PC-9 (cell line): Measurements from ENCODE around the gene SCART1.

Source experiments
- EZH2 ChIP-seq: fragments of 200-600 bp; sonication (generic); IDR thresholded peaks from 2 replicates; pipeline ENCODE4 v1.8.0; 2017; ENCODE audit warnings: antibody characterized with exemption, low read depth
- TF ChIP-seq, protein P1 (sequence below): fragments of 200-600 bp; sonication (generic); conservative IDR thresholded peaks from 2 replicates; pipeline ENCODE4 v1.6.1; 2017; ENCODE audit warnings: mixed run types, antibody characterized with exemption, mild to moderate bottlenecking, moderate library complexity

DNA sequence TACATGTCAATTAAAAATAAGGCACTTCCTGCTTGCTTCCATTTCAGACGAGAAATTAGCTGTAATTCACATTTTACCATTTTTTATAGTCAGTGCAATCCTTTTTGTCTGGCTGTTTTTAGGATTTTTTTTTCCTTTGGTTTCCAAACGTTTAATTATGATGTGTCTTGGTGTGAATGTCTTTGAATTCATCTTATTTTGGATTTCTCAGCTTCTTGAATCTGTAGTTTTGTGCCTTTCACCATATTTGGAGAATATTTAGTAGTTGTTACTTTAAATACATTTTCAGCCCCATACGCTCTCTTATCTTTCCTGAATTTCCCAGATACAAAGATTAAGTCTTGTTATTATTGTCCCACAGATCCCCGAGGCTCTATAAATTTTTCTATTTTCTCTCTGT is 2.4 kb upstream of the SCART1 start:
- TF ChIP-seq, protein P1, sequence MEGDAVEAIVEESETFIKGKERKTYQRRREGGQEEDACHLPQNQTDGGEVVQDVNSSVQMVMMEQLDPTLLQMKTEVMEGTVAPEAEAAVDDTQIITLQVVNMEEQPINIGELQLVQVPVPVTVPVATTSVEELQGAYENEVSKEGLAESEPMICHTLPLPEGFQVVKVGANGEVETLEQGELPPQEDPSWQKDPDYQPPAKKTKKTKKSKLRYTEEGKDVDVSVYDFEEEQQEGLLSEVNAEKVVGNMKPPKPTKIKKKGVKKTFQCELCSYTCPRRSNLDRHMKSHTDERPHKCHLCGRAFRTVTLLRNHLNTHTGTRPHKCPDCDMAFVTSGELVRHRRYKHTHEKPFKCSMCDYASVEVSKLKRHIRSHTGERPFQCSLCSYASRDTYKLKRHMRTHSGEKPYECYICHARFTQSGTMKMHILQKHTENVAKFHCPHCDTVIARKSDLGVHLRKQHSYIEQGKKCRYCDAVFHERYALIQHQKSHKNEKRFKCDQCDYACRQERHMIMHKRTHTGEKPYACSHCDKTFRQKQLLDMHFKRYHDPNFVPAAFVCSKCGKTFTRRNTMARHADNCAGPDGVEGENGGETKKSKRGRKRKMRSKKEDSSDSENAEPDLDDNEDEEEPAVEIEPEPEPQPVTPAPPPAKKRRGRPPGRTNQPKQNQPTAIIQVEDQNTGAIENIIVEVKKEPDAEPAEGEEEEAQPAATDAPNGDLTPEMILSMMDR, result no peak
- no peak for TF ChIP-seq EZH2
